GM12875 (cell line): ENCODE results near the gene RBM27.
"Not testable (repeated sequence)": the region's sequence is repeated elsewhere in the genome, so short reads cannot be mapped to it uniquely, and the experiment has no call there.

ENCODE experiments used
- H3K4me3 ChIP-seq: one replicate; pipeline ENCODE4 v1.5.1; 2011; ENCODE audit warnings: low read depth, low read length, control low read depth
- CTCF ChIP-seq: IDR thresholded peaks from 2 replicates; pipeline ENCODE4 v1.5.1; 2011; ENCODE audit warnings: low read depth, mild to moderate bottlenecking, control low read depth, inconsistent platforms, low read length, moderate library complexity, borderline replicate concordance; ENCODE audit not compliant: insufficient read depth

The RBM27 gene

GRCh38 chr5:146173597-146173996 is 29.8 kb upstream of the RBM27 start:
- H3K4me3 ChIP-seq, result no peak overlapping the region
- TF ChIP-seq CTCF, result no peak

GRCh38 chr5:146176805-146177204 is 26.6 kb upstream of the RBM27 start:
- TF ChIP-seq CTCF, result no peak
- no peak overlapping the region for H3K4me3 ChIP-seq

- H3K4me3 ChIP-seq, result no peak overlapping the region
- no peak for TF ChIP-seq CTCF
These were observed 23.7 kb upstream of the RBM27 start for GRCh38 chr5:146179696-146180095.

GRCh38 chr5:146183403-146183802 is 20.0 kb upstream of the RBM27 start:
- H3K4me3 ChIP-seq, result not testable (repeated sequence)

GRCh38 chr5:146185161-146185560 is 18.2 kb upstream of the RBM27 start:
- no peak overlapping the region for H3K4me3 ChIP-seq
- no peak for TF ChIP-seq CTCF

- no peak for TF ChIP-seq CTCF
- no peak overlapping the region for H3K4me3 ChIP-seq
These were observed 15.0 kb upstream of the RBM27 start for GRCh38 chr5:146188358-146188757.

- TF ChIP-seq CTCF, result no peak
These were observed 10.8 kb upstream of the RBM27 start for GRCh38 chr5:146192571-146193043.

GRCh38 chr5:146193285-146193684 is 10.1 kb upstream of the RBM27 start:
- TF ChIP-seq CTCF, result no peak
- H3K4me3 ChIP-seq, result no peak overlapping the region

More at GRCh38 chr5:146192571-146193043, 10.8 kb upstream of the RBM27 start:
- H3K4me3 ChIP-seq, result no peak overlapping the region

GRCh38 chr5:146194997-146195396 is 8.4 kb upstream of the RBM27 start:
- not testable (repeated sequence) for H3K4me3 ChIP-seq
